Measurements from ENCODE around the gene ATP6AP2.

- no peak for TF ChIP-seq POLR2A (IDR thresholded peaks at IDR 0.05)
- TF ChIP-seq, protein P1, sequence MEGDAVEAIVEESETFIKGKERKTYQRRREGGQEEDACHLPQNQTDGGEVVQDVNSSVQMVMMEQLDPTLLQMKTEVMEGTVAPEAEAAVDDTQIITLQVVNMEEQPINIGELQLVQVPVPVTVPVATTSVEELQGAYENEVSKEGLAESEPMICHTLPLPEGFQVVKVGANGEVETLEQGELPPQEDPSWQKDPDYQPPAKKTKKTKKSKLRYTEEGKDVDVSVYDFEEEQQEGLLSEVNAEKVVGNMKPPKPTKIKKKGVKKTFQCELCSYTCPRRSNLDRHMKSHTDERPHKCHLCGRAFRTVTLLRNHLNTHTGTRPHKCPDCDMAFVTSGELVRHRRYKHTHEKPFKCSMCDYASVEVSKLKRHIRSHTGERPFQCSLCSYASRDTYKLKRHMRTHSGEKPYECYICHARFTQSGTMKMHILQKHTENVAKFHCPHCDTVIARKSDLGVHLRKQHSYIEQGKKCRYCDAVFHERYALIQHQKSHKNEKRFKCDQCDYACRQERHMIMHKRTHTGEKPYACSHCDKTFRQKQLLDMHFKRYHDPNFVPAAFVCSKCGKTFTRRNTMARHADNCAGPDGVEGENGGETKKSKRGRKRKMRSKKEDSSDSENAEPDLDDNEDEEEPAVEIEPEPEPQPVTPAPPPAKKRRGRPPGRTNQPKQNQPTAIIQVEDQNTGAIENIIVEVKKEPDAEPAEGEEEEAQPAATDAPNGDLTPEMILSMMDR (IDR thresholded peaks at IDR 0.05), result no peak
These were observed 71.9 kb downstream of the ATP6AP2 start for GRCh38 chrX:40652664-40653063.
